Esophagus muscularis mucosa (tissue), 4 donors: ENCODE data around the gene SP2. TPM values are rescaled to one million over a fixed set of nuclear protein-coding genes. Genes with fewer than 3 reads are reported as not detected.

Experiments used
- DNase-seq: peaks from one replicate; pipeline ENCODE4 v3.0.0-alpha.2; 2017; ENCODE audit errors: extremely low spot score
- H3K27ac ChIP-seq, 4 donors: fragments of 200-600 bp; sonication (generic); replicated peaks in 1 of 4; 1 replicate in 3 of 4; 2 replicates in 1 of 4; pipeline ENCODE4 v1.5.1; 2016 to 2019; ENCODE audit warnings: mild to moderate bottlenecking in 1 of 4
- H3K27me3 ChIP-seq, 4 donors: fragments of 200-600 bp; sonication (generic); one replicate each; pipeline versions ENCODE4 v1.5.1 to v1.6.0; 2016 to 2019
- H3K36me3 ChIP-seq, 4 donors: fragments of 200-600 bp; sonication (generic); one replicate each; pipeline ENCODE4 v1.5.1; 2016 to 2019
- H3K4me1 ChIP-seq, 4 donors: fragments of 200-600 bp; sonication (generic); one replicate each; pipeline ENCODE4 v1.5.1; 2016 to 2019
- H3K4me3 ChIP-seq, 4 donors: fragments of 200-600 bp; sonication (generic); 1 replicate in 2 of 4; 2 replicates in 2 of 4; pipeline ENCODE4 v1.5.1; 2016 to 2019; ENCODE audit warnings: mild to moderate bottlenecking in 4 of 4, moderate library complexity in 1 of 4
- H3K9me3 ChIP-seq, 4 donors: fragments of 200-600 bp; sonication (generic); 1 replicate in 3 of 4; 2 replicates in 1 of 4; pipeline ENCODE4 v1.5.1; 2016 to 2019
- EP300 ChIP-seq: sonication (generic); formaldehyde crosslinking; IDR thresholded peaks from one replicate; pipeline ENCODE4 v1.6.1; 2017; ENCODE audit warnings: antibody characterized with exemption
- POLR2A ChIP-seq: fragments of 450-650 bp; IDR thresholded peaks from one replicate; pipeline ENCODE4 v1.6.1; 2017; ENCODE audit warnings: antibody characterized with exemption, moderate library complexity, mild to moderate bottlenecking, low read depth
- POLR2AphosphoS5 ChIP-seq, 2 donors: sonication (generic); formaldehyde crosslinking; IDR thresholded peaks; one replicate each; pipeline ENCODE4 v1.6.1; 2017; ENCODE audit warnings: antibody characterized with exemption in 2 of 2
- WGBS: methylation state at CpG from one replicate; pipeline ENCODE4 v1.1.5; 2018; 5-methylcytosine and 5-hydroxymethylcytosine counted together
- intact Hi-C: fragments of 100-400 bp; cut with DNase I; formaldehyde crosslinking; loops from one replicate; pipeline ENCODE4 v1.15.1; 2023
- total RNA-seq, 4 donors: library from RNA; depleted of rRNA; stranded (reverse); fragments of >200 nt; gene quantifications; one replicate each; pipeline versions ENCODE4 v1.1.0 to v1.2.1, GENCODE V29; 2016
- TF ChIP-seq, protein P1 (sequence below), 3 experiments: fragments of 200-600 bp in 2 of 3; fragments of 450-650 bp in 1 of 3; sonication (generic) in 2 of 3; IDR thresholded peaks; one replicate each; pipeline ENCODE4 v1.5.1; 2017 to 2019; ENCODE audit warnings: antibody characterized with exemption in 3 of 3, mild to moderate bottlenecking in 2 of 3, moderate library complexity in 1 of 3

Gene SP2
- total RNA-seq, 4 donors from 2014 or later, result 7.1 to 16.0 (median 9.4) TPM

DNA sequence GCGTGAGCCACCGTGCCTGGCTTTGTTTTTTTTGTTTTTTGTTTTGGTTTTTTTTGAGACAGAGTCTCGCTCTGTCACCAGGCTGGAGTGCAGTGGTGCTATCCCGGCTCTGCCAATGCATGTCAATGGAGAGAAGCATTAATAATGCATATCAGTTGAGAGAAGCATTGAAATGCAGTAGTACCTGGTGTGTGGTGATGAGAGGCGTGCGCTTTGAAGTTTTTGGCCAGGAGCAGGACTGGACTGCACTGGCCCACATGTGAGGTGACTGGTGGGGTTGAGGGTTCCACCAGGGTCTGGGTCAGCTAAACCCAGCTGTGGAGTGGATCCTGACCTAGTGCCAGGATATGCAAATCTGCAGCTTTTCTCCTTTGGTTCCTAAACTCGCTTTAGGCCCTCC lies 5.4 kb downstream of the SP2 start:
- peaks cover 74 to 97% (median 88%) of the 10 kb centered on the region in 4 donors for H3K4me1 ChIP-seq
- H3K36me3 ChIP-seq, result no peaks in the 10 kb centered on the region
- H3K9me3 ChIP-seq, result no peaks in the 10 kb centered on the region
- TF ChIP-seq EP300, result no peak
- intact Hi-C loops, result no loop called here
- WGBS, result 87% methylated on average over 7 of the region's 7 CpGs
- H3K27me3 ChIP-seq, result no peaks in the 10 kb centered on the region
- no peak for DNase-seq
- H3K4me3 ChIP-seq, result no peak overlapping the region
- H3K27ac ChIP-seq, result peak overlapping the region in 3 of 4 donors; percentile 8 to 50 (median 36)

DNA sequence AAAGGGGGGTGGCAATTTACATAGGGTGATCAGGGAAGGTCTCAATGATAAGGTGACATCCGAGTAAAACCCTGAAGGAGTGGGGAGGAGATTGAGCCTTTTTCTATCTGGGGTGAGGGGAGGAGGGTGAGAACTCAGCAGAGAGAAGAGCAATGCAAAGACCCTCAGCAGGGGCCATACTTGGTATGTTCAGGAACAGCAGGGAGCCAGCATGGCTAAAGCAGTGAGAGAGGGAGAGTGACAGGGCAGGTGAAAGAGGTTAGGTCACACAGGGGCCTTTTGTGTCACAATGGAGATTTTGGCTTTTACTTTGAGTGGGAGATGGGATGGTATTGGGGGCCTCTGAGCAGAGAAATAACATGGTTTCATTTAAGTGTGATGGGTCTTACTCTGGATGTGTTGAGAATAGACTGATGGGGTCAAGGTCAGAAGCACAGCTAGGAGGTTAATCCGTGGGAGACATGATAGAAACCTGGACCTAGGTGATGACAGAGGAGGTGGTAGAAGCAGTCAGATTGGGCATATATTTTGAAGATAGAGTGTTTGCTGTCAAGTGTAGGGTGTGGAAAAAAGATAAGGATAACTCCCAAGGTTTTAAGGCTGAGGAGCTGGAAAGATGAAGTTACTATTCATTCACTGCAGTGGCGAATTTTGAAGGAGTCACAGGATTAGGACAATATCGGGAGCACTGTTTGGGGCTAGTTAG lies 6.2 kb downstream of the SP2 start:
- WGBS, result 83% methylated on average over 4 of the region's 4 CpGs
- Histone ChIP-seq H3K9me3 (no peaks in the 10 kb centered on the region), H3K36me3 (no peaks in the 10 kb centered on the region), H3K27ac (peak overlapping the region in 1 of 4 donors; percentile 36), H3K27me3 (no peaks in the 10 kb centered on the region), H3K4me3 (no peak overlapping the region), H3K4me1 (peaks cover 77 to 99% (median 91%) of the 10 kb centered on the region in 4 donors)
- DNase-seq, result no peak
- intact Hi-C loops, result no loop called here
- TF ChIP-seq POLR2AphosphoS5 (IDR thresholded peaks at IDR 0.05), result no peak
- no peak for TF ChIP-seq EP300
- no peak for TF ChIP-seq POLR2A
- TF ChIP-seq, protein P1, sequence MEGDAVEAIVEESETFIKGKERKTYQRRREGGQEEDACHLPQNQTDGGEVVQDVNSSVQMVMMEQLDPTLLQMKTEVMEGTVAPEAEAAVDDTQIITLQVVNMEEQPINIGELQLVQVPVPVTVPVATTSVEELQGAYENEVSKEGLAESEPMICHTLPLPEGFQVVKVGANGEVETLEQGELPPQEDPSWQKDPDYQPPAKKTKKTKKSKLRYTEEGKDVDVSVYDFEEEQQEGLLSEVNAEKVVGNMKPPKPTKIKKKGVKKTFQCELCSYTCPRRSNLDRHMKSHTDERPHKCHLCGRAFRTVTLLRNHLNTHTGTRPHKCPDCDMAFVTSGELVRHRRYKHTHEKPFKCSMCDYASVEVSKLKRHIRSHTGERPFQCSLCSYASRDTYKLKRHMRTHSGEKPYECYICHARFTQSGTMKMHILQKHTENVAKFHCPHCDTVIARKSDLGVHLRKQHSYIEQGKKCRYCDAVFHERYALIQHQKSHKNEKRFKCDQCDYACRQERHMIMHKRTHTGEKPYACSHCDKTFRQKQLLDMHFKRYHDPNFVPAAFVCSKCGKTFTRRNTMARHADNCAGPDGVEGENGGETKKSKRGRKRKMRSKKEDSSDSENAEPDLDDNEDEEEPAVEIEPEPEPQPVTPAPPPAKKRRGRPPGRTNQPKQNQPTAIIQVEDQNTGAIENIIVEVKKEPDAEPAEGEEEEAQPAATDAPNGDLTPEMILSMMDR (IDR thresholded peaks at IDR 0.05), result no peak

DNA sequence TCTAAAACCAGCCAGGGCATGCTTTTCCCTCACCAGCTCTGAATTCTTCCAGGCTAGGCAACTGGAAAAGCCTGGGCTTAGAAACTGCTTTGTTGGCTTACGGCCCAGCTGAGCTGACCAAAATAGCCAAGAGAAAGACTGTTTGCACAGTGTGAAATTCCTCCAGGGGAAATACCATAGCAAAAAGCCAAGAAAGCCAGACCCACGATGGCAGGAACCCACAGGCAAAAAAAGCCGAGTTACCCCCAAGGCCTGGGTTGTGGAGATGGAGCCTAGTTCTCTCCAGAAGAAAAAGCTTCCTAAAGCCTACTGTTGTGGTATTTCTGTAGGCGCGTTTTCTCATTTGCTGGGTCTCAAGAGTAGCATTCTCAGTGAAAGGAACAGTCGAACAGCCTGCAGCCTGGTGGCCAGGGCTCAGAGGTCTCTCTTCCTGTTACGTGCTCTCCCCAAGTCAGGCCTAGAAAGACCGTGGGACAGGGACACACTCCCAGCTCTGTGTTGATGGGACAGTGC lies 9.2 kb downstream of the SP2 start:
- intact Hi-C loops, result no loop called here
- H3K27ac ChIP-seq, result peak overlapping the region; percentile 80 to 89 (median 86)
- WGBS, result 0% methylated on average over 4 of the region's 8 CpGs
- no peak for DNase-seq
- no peaks in the 10 kb centered on the region for H3K27me3 ChIP-seq
- peak overlapping the region in 3 of 4 donors; percentile 9 to 16 (median 10) for H3K4me3 ChIP-seq
- no peaks in the 10 kb centered on the region for H3K9me3 ChIP-seq
- peaks cover 72 to 96% (median 88%) of the 10 kb centered on the region in 4 donors for H3K4me1 ChIP-seq
- no peak for TF ChIP-seq EP300
- TF ChIP-seq POLR2AphosphoS5 (IDR thresholded peaks at IDR 0.05), result peak; percentile 26 to 60
- H3K36me3 ChIP-seq, result no peaks in the 10 kb centered on the region

DNA sequence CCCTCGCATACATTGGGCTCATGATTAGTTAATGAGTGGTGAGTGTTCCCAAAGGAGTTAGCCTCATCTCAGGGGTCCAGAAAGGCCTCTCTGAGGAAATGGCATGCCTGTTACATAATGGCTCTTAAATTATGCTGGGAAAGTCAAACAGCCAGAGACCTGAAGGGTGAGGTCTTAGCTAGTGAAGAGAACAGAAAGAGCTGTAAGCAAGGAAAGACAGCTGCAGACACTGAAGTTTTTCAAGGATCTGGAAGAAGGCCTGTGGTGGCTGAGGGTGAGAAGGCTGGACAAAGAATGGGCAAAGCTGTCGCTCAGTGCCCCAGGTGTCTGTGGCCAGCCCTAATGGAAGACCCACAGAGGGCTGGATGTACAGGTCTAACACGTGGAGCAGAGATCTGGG lies 10.4 kb downstream of the SP2 start:
- no peaks in the 10 kb centered on the region for H3K9me3 ChIP-seq
- TF ChIP-seq POLR2A (no peak), EP300 (no peak), POLR2AphosphoS5 (IDR thresholded peaks at IDR 0.05) (no peak)
- TF ChIP-seq, protein P1 (IDR thresholded peaks at IDR 0.05), result no peak
- no peaks in the 10 kb centered on the region for H3K27me3 ChIP-seq
- intact Hi-C loops, result no loop called here
- H3K4me1 ChIP-seq, result peaks cover 63 to 86% (median 78%) of the 10 kb centered on the region in 4 donors
- H3K4me3 ChIP-seq, result no peak overlapping the region
- peak overlapping the region; percentile 80 to 89 (median 86) for H3K27ac ChIP-seq
- H3K36me3 ChIP-seq, result no peaks in the 10 kb centered on the region
- WGBS, result 91% methylated on average over 3 of the region's 3 CpGs
- DNase-seq, result no peak

DNA sequence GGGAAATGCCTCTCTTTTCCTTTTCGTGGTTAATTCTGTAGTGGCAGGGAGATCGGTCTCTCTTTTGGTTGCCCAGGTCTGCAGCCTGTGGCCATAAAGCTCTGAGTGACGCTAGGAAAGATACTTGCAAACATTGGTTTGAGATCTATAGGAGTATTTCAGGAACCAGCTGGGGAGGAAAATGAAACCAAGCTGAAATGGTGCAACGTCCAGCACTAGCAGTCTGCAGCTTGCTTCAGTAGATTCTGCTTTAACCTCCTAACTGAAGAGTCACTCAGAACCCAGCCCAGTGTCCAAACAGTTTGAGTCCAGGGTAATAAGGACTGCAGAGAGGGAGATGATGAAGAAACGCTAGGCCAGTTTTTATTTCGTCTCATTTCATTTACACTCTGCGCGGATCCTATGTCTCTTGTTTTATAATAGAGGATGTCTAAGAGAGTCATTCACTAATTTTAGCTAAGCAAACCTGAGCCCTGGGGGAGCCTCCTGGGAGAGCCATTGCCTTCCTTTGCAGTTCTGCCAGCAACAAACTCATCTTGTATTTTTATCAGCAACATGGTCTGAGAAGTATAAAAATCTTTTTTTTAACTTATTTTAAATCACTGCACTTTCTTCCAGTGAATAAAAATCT lies 12.0 kb downstream of the SP2 start:
- Histone ChIP-seq H3K36me3 (no peaks in the 10 kb centered on the region), H3K27me3 (no peaks in the 10 kb centered on the region), H3K27ac (peak overlapping the region; percentile 80 to 89 (median 86)), H3K9me3 (no peaks in the 10 kb centered on the region), H3K4me1 (peaks cover 63 to 70% (median 66%) of the 10 kb centered on the region in 4 donors), H3K4me3 (peak overlapping the region in 3 of 4 donors; percentile 8 to 19 (median 8))
- WGBS, result 58% methylated on average over 8 of the region's 8 CpGs
- intact Hi-C loops, result no loop called here
- TF ChIP-seq POLR2A (no peak), POLR2AphosphoS5 (IDR thresholded peaks at IDR 0.05) (no peak), EP300 (no peak)
- TF ChIP-seq, protein P1 (IDR thresholded peaks at IDR 0.05), result no peak
- DNase-seq, result no peak
